HEK293 (cell line): ENCODE measurements around the gene GIPC1.

Experiments
- CTCF ChIA-PET: fragments of 350-600 bp; formaldehyde crosslinking; extraction: SDS; loops from one replicate; lab custom pipeline; 2021; ENCODE audit warnings: antibody characterized with exemption; lab: Yijun Ruan, JAX
- POLR2A ChIA-PET: fragments of 300-600 bp; formaldehyde crosslinking; extraction: SDS; loops from one replicate; lab custom pipeline; 2020; ENCODE audit warnings: antibody characterized with exemption, inconsistent platforms; lab: Yijun Ruan, JAX
- H3K27ac ChIP-seq: fragments of 200-500 bp; sonication (Bioruptor generic); 2 replicates; pipeline ENCODE4 v1.5.1; 2014; ENCODE audit warnings: low read depth, low read length, control low read depth, inconsistent platforms; ENCODE audit errors: extremely low read depth
- H3K36me3 ChIP-seq, 2 experiments: fragments of 200-500 bp in 1 of 2; sonication (Bioruptor generic) in 1 of 2; 1 replicate in 1 of 2; 2 replicates in 1 of 2; pipeline ENCODE4 v1.5.1; 2014 to 2017; ENCODE audit warnings: inconsistent platforms in 2 of 2, low read length in 2 of 2; ENCODE audit not compliant: control insufficient read depth in 2 of 2, insufficient read depth in 1 of 2
- H3K4me1 ChIP-seq: fragments of 200-500 bp; sonication (Bioruptor generic); 2 replicates; pipeline ENCODE4 v1.5.1; 2014; ENCODE audit warnings: mild to moderate bottlenecking, low read length, inconsistent platforms; ENCODE audit not compliant: control insufficient read depth, insufficient read depth
- H3K4me3 ChIP-seq: 2 replicates; pipeline ENCODE4 v1.5.1; 2011; ENCODE audit warnings: low read depth, mild to moderate bottlenecking, control low read depth, low read length, moderate library complexity
- H3K9me3 ChIP-seq: fragments of 200-500 bp; sonication (Bioruptor generic); 2 replicates; pipeline ENCODE4 v1.5.1; 2014; ENCODE audit warnings: low read depth, low read length, inconsistent platforms; ENCODE audit not compliant: control insufficient read depth, insufficient read depth
- CTCF ChIP-seq: fragments of 450-650 bp; formaldehyde crosslinking; IDR thresholded peaks from 2 replicates; pipeline ENCODE4 v1.5.1; 2016; ENCODE audit warnings: missing biosample characterization, missing genetic modification characterization
- GFI1B ChIP-seq: fragments of 450-650 bp; formaldehyde crosslinking; IDR thresholded peaks from 2 replicates; pipeline ENCODE4 v1.5.1; 2016; ENCODE audit warnings: missing biosample characterization, missing genetic modification characterization
- GLI4 ChIP-seq: fragments of 450-650 bp; formaldehyde crosslinking; IDR thresholded peaks from 2 replicates; pipeline ENCODE4 v1.5.1; 2016; ENCODE audit warnings: missing biosample characterization, missing genetic modification characterization
- GLIS1 ChIP-seq: fragments of 450-650 bp; formaldehyde crosslinking; IDR thresholded peaks from 2 replicates; pipeline ENCODE4 v1.5.1; 2016; ENCODE audit warnings: missing biosample characterization, missing genetic modification characterization
- HIC1 ChIP-seq: fragments of 450-650 bp; formaldehyde crosslinking; IDR thresholded peaks from 2 replicates; pipeline ENCODE4 v1.5.1; 2016; ENCODE audit warnings: missing biosample characterization, missing genetic modification characterization
- KLF1 ChIP-seq: fragments of 450-650 bp; formaldehyde crosslinking; IDR thresholded peaks from 2 replicates; pipeline ENCODE4 v1.5.1; 2016; ENCODE audit warnings: missing biosample characterization, missing genetic modification characterization
- KLF8 ChIP-seq: fragments of 450-650 bp; formaldehyde crosslinking; IDR thresholded peaks from 2 replicates; pipeline ENCODE4 v1.5.1; 2016; ENCODE audit warnings: missing biosample characterization, missing genetic modification characterization
- SCRT2 ChIP-seq: fragments of 450-650 bp; formaldehyde crosslinking; IDR thresholded peaks from 2 replicates; pipeline ENCODE4 v1.5.1; 2016; ENCODE audit warnings: missing biosample characterization, missing genetic modification characterization
- SP2 ChIP-seq: fragments of 450-650 bp; formaldehyde crosslinking; IDR thresholded peaks from 2 replicates; pipeline ENCODE4 v1.5.1; 2016; ENCODE audit warnings: missing biosample characterization, missing genetic modification characterization
- SP3 ChIP-seq: fragments of 450-650 bp; formaldehyde crosslinking; IDR thresholded peaks from 2 replicates; pipeline ENCODE4 v1.5.1; 2016; ENCODE audit warnings: missing biosample characterization, missing genetic modification characterization
- WT1 ChIP-seq: fragments of 450-650 bp; formaldehyde crosslinking; IDR thresholded peaks from 2 replicates; pipeline ENCODE4 v1.5.1; 2016; ENCODE audit warnings: missing biosample characterization, missing genetic modification characterization
- ZBTB10 ChIP-seq: fragments of 450-650 bp; formaldehyde crosslinking; IDR thresholded peaks from 2 replicates; pipeline ENCODE4 v1.5.1; 2016; ENCODE audit warnings: missing biosample characterization, missing genetic modification characterization
- ZBTB49 ChIP-seq: fragments of 450-650 bp; formaldehyde crosslinking; IDR thresholded peaks from 2 replicates; pipeline ENCODE4 v1.5.1; 2016; ENCODE audit warnings: missing biosample characterization, missing genetic modification characterization, low read depth
- ZFHX2 ChIP-seq: fragments of 450-650 bp; formaldehyde crosslinking; conservative IDR thresholded peaks from 2 replicates; pipeline ENCODE4 v1.5.1; 2016; ENCODE audit warnings: missing biosample characterization, missing genetic modification characterization
- ZIC2 ChIP-seq: fragments of 450-650 bp; formaldehyde crosslinking; IDR thresholded peaks from 2 replicates; pipeline ENCODE4 v1.5.1; 2016; ENCODE audit warnings: missing biosample characterization, missing genetic modification characterization
- ZNF112 ChIP-seq: fragments of 450-650 bp; formaldehyde crosslinking; IDR thresholded peaks from 2 replicates; pipeline ENCODE4 v1.5.0; 2017; ENCODE audit warnings: missing biosample characterization, missing genetic modification characterization
- ZNF248 ChIP-seq: fragments of 450-650 bp; formaldehyde crosslinking; IDR thresholded peaks from 2 replicates; pipeline ENCODE4 v1.5.1; 2017; ENCODE audit warnings: missing biosample characterization, missing genetic modification characterization
- ZNF335 ChIP-seq: fragments of 450-650 bp; formaldehyde crosslinking; conservative IDR thresholded peaks from 2 replicates; pipeline ENCODE4 v1.5.1; 2016; ENCODE audit warnings: missing biosample characterization, missing genetic modification characterization
- ZNF341 ChIP-seq: fragments of 450-650 bp; formaldehyde crosslinking; IDR thresholded peaks from 2 replicates; pipeline ENCODE4; 2016; ENCODE audit warnings: low read depth, missing biosample characterization, missing genetic modification characterization
- ZNF398 ChIP-seq: fragments of 450-650 bp; formaldehyde crosslinking; IDR thresholded peaks from 2 replicates; pipeline ENCODE4 v1.5.1; 2017; ENCODE audit warnings: missing biosample characterization, missing genetic modification characterization
- ZNF558 ChIP-seq: fragments of 450-650 bp; formaldehyde crosslinking; IDR thresholded peaks from 2 replicates; pipeline ENCODE4 v1.5.1; 2016; ENCODE audit warnings: missing biosample characterization, missing genetic modification characterization
- ZNF561 ChIP-seq: fragments of 450-650 bp; IDR thresholded peaks from 2 replicates; pipeline ENCODE4 v1.5.1; 2018; ENCODE audit warnings: missing biosample characterization, missing genetic modification characterization, borderline replicate concordance
- ZNF600 ChIP-seq: fragments of 450-650 bp; formaldehyde crosslinking; IDR thresholded peaks from 2 replicates; pipeline ENCODE4 v1.5.1; 2016; ENCODE audit warnings: missing biosample characterization, missing genetic modification characterization
- ZNF776 ChIP-seq: fragments of 450-650 bp; formaldehyde crosslinking; IDR thresholded peaks from 2 replicates; pipeline ENCODE4 v1.5.0; 2017; ENCODE audit warnings: missing biosample characterization, missing genetic modification characterization, borderline replicate concordance
- ZNF792 ChIP-seq: fragments of 450-650 bp; formaldehyde crosslinking; IDR thresholded peaks from 2 replicates; pipeline ENCODE4 v1.5.1; 2016; ENCODE audit warnings: missing biosample characterization, missing genetic modification characterization
- ZXDB ChIP-seq: fragments of 450-650 bp; formaldehyde crosslinking; IDR thresholded peaks from 2 replicates; pipeline ENCODE4 v1.5.1; 2016; ENCODE audit warnings: missing biosample characterization, missing genetic modification characterization

GIPC1 gene

GRCh38 chr19:14476327-14476672, 19.6 kb downstream of the GIPC1 start (continued):
- TF ChIP-seq ZBTB10 (tag by site-specific recombination) (peak; percentile 100), ZNF776 (tag by site-specific recombination) (no peak), ZNF112 (tag by site-specific recombination) (no peak), ZNF248 (tag by site-specific recombination) (no peak), GLI4 (tag by site-specific recombination) (no peak), GFI1B (tag by site-specific recombination) (no peak), ZNF561 (tag by site-specific recombination) (no peak)
- TF ChIP-seq, all 188 proteins: peak for 6

GRCh38 chr19:14475251-14476073, 20.5 kb downstream of the GIPC1 start, which contains the start of gene PTGER1:
TSS of gene PTGER1 (minus strand) at chr19:14475354. CDS start at chr19:14474320, 1,034 bp downstream.
- ChIA-PET CTCF (no interaction called here), POLR2A (interaction anchor here (1.0 kb wide), 1 partner anchor 21 kb away, joined by 3 read pairs; no protein-coding TSS in a partner anchor)
- Histone ChIP-seq H3K4me1 (no peaks in the 10 kb centered on the region; the same call in 1 of the 2 replicates), H3K27ac (no peak within 1 kb of the TSS), H3K9me3 (no peaks in the 10 kb centered on the region), H3K4me3 (no peak within 1 kb of the TSS), H3K36me3 (peaks cover 0 to 34% of the 10 kb centered on the region in 2 experiments; a peak in 2 of 3 replicates)
- no peak for TF ChIP-seq ZNF792 (tag by site-specific recombination)
- TF ChIP-seq KLF1 (tag by site-specific recombination), result peak; percentile 93
- peak; percentile 50 for TF ChIP-seq ZNF335 (tag by site-specific recombination)
- peak; percentile 43 for TF ChIP-seq SP2 (tag by site-specific recombination)
- peak; percentile 82 for TF ChIP-seq ZFHX2 (tag by site-specific recombination)
- TF ChIP-seq WT1 (tag by site-specific recombination), result peak; percentile 32; the same call in 1 of the 2 replicates
- TF ChIP-seq GLIS1, result peak; percentile 92
- peak; percentile 28 for TF ChIP-seq HIC1
- peak; percentile 71 for TF ChIP-seq SCRT2
- TF ChIP-seq ZNF558 (tag by site-specific recombination), result no peak
- peak; percentile 93 for TF ChIP-seq ZNF398
- TF ChIP-seq KLF8 (tag by site-specific recombination), result no peak
- TF ChIP-seq ZXDB (tag by site-specific recombination), result peak; percentile 85
- peak; percentile 86 for TF ChIP-seq ZIC2 (tag by site-specific recombination)
- no peak for TF ChIP-seq ZNF600 (tag by site-specific recombination)
- TF ChIP-seq ZNF341 (tag by site-specific recombination), result peak; percentile 58
- peak; percentile 35; the same call in 1 of the 2 replicates for TF ChIP-seq SP3 (tag by site-specific recombination)
- no peak for TF ChIP-seq ZBTB49 (tag by site-specific recombination)
- peak; percentile 48 for TF ChIP-seq CTCF (tag by site-specific recombination)
